Parathyroid adenoma (tissue), 2 donors: ENCODE data around the gene MET.
"Not testable (repeated sequence)": the region's sequence is repeated elsewhere in the genome, so short reads cannot be mapped to it uniquely, and the experiment has no call there.

Experiments used
- H2AFZ ChIP-seq: fragments of 300-600 bp; sonication (generic); one replicate; pipeline ENCODE4 v1.7.0; 2017; ENCODE audit warnings: antibody characterized with exemption, mild to moderate bottlenecking
- H3K27ac ChIP-seq: fragments of 300-600 bp; sonication (generic); one replicate; pipeline ENCODE4 v1.7.0; 2017
- H3K27me3 ChIP-seq: fragments of 300-600 bp; sonication (generic); one replicate; pipeline ENCODE4 v1.7.0; 2017; ENCODE audit warnings: low read length; ENCODE audit not compliant: control insufficient read depth, insufficient read depth
- H3K36me3 ChIP-seq: fragments of 300-600 bp; sonication (generic); one replicate; pipeline ENCODE4 v1.7.0; 2017; ENCODE audit warnings: low read length; ENCODE audit not compliant: control insufficient read depth, insufficient read depth
- H3K4me1 ChIP-seq: fragments of 300-600 bp; sonication (generic); one replicate; pipeline ENCODE4 v1.7.0; 2017; ENCODE audit warnings: control low read depth
- H3K4me2 ChIP-seq: fragments of 300-600 bp; sonication (generic); one replicate; pipeline ENCODE4 v1.7.0; 2017; ENCODE audit warnings: low read length
- H3K4me3 ChIP-seq: fragments of 300-600 bp; sonication (generic); one replicate; pipeline ENCODE4 v1.7.0; 2017; ENCODE audit warnings: low read depth, low read length
- H3K79me2 ChIP-seq: fragments of 300-600 bp; sonication (generic); one replicate; pipeline ENCODE4 v1.7.0; 2017; ENCODE audit warnings: control low read depth
- H3K9ac ChIP-seq: fragments of 300-600 bp; sonication (generic); one replicate; pipeline ENCODE4 v1.7.0; 2017; ENCODE audit warnings: mild to moderate bottlenecking
- H3K9me3 ChIP-seq: fragments of 300-600 bp; sonication (generic); one replicate; pipeline ENCODE4 v1.7.0; 2017; ENCODE audit warnings: low read length; ENCODE audit not compliant: control insufficient read depth
- CTCF ChIP-seq: fragments of 300-600 bp; sonication (generic); IDR thresholded peaks from one replicate; pipeline ENCODE4 v1.7.0; 2017; ENCODE audit warnings: antibody characterized with exemption, mild to moderate bottlenecking
- donor health status: primary hyperparathyroidism.

Gene MET

GRCh38 chr7:116740755-116741462, 68.9 kb downstream of the MET start:
- H3K4me2 ChIP-seq, result no peak overlapping the region
- H3K9me3 ChIP-seq, result no peaks in the 10 kb centered on the region
- H2AFZ ChIP-seq, result no peak overlapping the region
- H3K36me3 ChIP-seq, result no peaks in the 10 kb centered on the region
- no peak overlapping the region for H3K9ac ChIP-seq
- no peaks in the 10 kb centered on the region for H3K27me3 ChIP-seq
- no peak for TF ChIP-seq CTCF
- H3K4me3 ChIP-seq, result no peak overlapping the region
- H3K79me2 ChIP-seq, result no peaks in the 10 kb centered on the region
- no peak overlapping the region for H3K27ac ChIP-seq
- H3K4me1 ChIP-seq, result no peaks in the 10 kb centered on the region

GRCh38 chr7:116741625-116742316, 69.8 kb downstream of the MET start:
- H3K9ac ChIP-seq, result no peak overlapping the region
- no peak overlapping the region for H2AFZ ChIP-seq
- no peak overlapping the region for H3K27ac ChIP-seq
- H3K36me3 ChIP-seq, result no peaks in the 10 kb centered on the region
- no peak overlapping the region for H3K4me3 ChIP-seq
- no peak overlapping the region for H3K4me2 ChIP-seq
- H3K9me3 ChIP-seq, result no peaks in the 10 kb centered on the region
- TF ChIP-seq CTCF, result no peak
- no peaks in the 10 kb centered on the region for H3K4me1 ChIP-seq
- no peaks in the 10 kb centered on the region for H3K79me2 ChIP-seq
- no peaks in the 10 kb centered on the region for H3K27me3 ChIP-seq

DNA sequence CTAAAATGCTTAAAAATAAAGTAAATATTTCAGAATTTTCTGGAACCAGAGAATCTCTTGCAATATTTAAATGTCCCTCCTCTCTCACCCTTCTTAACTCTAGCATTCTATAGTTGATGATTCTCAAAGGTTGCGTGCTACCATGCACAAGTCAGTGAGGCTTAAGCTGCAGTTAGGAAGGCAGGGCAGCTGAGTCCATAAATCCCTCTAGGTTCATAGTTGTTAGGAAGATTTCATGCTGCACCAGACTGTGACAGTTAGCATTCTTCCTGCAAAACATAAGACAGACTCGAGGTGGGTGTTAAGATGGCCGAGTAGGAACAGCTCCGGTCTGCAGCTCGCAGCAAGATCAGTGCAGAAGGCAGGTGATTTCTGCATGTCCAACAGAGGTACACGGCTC, 70.6 kb downstream of the MET start:
- Histone ChIP-seq H3K9ac (no peak overlapping the region), H3K27me3 (no peaks in the 10 kb centered on the region), H3K4me2 (no peak overlapping the region), H3K4me1 (no peaks in the 10 kb centered on the region), H2AFZ (no peak overlapping the region), H3K9me3 (no peaks in the 10 kb centered on the region), H3K4me3 (no peak overlapping the region), H3K27ac (no peak overlapping the region), H3K79me2 (no peaks in the 10 kb centered on the region), H3K36me3 (no peaks in the 10 kb centered on the region)
- no peak for TF ChIP-seq CTCF

- not testable (repeated sequence) for H3K79me2 ChIP-seq, H3K9ac ChIP-seq, H3K4me3 ChIP-seq, H3K9me3 ChIP-seq, H2AFZ ChIP-seq, H3K4me2 ChIP-seq, H3K27ac ChIP-seq, H3K27me3 ChIP-seq, H3K4me1 ChIP-seq, H3K36me3 ChIP-seq
These were observed 71.8 kb downstream of the MET start for GRCh38 chr7:116743835-116744234.

DNA sequence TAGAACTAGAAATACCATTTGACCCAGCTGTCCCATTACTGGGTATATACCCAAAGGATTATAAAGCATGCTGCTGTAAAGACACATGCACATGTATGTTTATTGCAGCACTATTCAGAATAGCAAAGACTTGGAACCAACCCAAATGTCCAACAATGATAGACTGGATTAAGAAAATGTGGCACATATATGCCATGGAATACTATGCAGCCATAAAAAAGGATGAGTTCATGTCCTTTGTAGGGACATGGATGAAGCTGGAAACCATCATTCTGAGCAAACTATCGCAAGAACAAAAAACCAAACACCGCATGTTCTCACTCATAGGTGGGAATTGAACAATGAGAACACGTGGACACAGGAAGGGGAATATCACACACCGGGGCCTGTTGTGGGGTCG, 74.4 kb downstream of the MET start:
- not testable (repeated sequence) for H3K4me1 ChIP-seq, H2AFZ ChIP-seq, H3K27me3 ChIP-seq, H3K9me3 ChIP-seq, H3K79me2 ChIP-seq, H3K4me3 ChIP-seq, H3K27ac ChIP-seq, H3K36me3 ChIP-seq, H3K4me2 ChIP-seq, H3K9ac ChIP-seq

DNA sequence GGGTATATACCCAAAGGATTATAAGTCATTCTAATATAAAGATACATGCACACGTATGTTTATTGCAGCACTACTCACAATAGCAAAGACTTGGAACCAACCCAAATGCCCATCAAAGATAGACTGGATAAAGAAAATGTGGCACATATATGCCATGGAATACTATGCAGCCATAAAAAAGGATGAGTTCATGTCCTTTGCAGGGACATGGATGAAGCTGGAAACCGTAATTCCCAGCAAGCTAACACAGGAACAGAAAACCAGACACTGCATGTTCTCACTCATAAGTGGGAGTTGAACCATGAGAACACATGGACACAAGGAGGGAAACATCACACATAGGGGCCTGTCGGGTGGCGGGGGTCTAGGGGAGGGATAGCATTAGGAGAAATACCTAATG, 79.1 kb downstream of the MET start:
- H3K27me3 ChIP-seq, H3K9ac ChIP-seq, H3K36me3 ChIP-seq, H2AFZ ChIP-seq, H3K4me3 ChIP-seq, H3K9me3 ChIP-seq, H3K4me1 ChIP-seq, H3K27ac ChIP-seq, H3K4me2 ChIP-seq, H3K79me2 ChIP-seq: not testable (repeated sequence)
